Measurements from ENCODE around the gene PNPLA6. TPM values are rescaled to one million over a fixed set of nuclear protein-coding genes. Genes with fewer than 3 reads are reported as not detected.

PNPLA6 gene
- total and polyA plus RNA-seq, 2 of the 13 experiments (the other 11 are each of a cell fraction or from before 2014, with no cell fraction given), result 24.9 to 28.2 TPM

DNA sequence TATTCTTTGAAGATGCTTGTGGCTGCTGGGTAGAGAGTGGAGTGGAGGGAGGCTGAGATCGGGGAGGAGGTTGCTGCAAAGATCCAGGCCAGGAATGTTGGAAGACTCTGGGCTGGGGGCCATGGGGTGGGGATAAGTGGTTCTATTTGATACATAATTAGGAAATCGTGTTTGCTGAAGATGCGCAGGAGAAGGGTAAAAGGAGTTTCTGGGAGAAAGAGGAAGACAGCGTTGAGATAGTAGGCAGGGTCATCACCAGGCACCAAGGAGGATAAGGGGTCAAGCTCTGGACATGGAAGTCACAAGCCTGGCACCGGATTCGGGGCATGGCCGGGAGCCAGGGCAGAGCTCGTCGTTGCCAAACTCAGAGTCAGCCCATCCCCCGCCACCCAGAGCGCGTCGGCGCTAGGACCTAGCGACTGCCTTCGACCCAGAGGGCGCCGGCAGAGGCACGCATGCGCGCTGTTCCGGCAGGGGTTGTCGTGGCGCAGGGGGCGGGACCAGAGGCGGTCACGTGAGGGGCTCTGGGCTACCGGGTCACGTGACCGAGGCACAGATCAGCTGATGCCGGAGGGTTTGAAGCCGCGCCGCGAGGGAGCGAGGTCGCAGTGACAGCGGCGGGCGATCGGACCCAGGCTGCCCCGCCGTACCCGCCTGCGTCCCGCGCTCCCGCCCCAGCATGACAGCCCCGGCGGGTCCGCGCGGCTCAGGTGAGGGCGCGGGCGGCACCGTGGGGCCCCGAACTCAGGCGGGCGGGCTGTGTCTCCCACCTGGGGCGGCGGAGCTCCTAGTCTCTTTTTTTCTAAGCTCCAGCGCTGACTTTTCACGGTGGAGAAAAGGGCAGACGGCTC, 13.2 kb upstream of the PNPLA6 start, which contains the start of gene MCOLN1 (continued):
- TF ChIP-seq, protein P1, sequence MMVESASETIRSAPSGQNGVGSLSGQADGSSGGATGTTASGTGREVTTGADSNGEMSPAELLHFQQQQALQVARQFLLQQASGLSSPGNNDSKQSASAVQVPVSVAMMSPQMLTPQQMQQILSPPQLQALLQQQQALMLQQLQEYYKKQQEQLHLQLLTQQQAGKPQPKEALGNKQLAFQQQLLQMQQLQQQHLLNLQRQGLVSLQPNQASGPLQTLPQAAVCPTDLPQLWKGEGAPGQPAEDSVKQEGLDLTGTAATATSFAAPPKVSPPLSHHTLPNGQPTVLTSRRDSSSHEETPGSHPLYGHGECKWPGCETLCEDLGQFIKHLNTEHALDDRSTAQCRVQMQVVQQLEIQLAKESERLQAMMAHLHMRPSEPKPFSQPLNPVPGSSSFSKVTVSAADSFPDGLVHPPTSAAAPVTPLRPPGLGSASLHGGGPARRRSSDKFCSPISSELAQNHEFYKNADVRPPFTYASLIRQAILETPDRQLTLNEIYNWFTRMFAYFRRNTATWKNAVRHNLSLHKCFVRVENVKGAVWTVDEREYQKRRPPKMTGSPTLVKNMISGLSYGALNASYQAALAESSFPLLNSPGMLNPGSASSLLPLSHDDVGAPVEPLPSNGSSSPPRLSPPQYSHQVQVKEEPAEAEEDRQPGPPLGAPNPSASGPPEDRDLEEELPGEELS (CRISPR knock-in tag; IDR thresholded peaks at IDR 0.05), result peak; percentile 71
- TF ChIP-seq FLYWCH1 (CRISPR knock-in tag; IDR thresholded peaks at IDR 0.05), result no peak
- TF ChIP-seq DNMT3B (CRISPR knock-in tag; conservative IDR thresholded peaks at IDR 0.05), result peak; percentile 79; the same call in 1 of the 2 replicates
- TF ChIP-seq ZSCAN21 (CRISPR knock-in tag; IDR thresholded peaks at IDR 0.05; ENCODE audit: borderline replicate concordance), result peak; percentile 79
- TF ChIP-seq SOX13 (IDR thresholded peaks at IDR 0.05), result no peak
- no peak for TF ChIP-seq SOX13 (CRISPR knock-in tag; conservative IDR thresholded peaks at IDR 0.05 in 1 of 2, IDR thresholded peaks at IDR 0.05 in 1 of 2)
- peak; percentile 89 for TF ChIP-seq POGZ (CRISPR knock-in tag; IDR thresholded peaks at IDR 0.05)
- no peak for TF ChIP-seq FOXM1 (CRISPR knock-in tag; IDR thresholded peaks at IDR 0.05)
- no peak for TF ChIP-seq RFXAP (CRISPR knock-in tag; IDR thresholded peaks at IDR 0.05; ENCODE audit: borderline replicate concordance)
- TF ChIP-seq ZEB1 (IDR thresholded peaks at IDR 0.05; ENCODE audit: insufficient replicate concordance, low read depth), result no peak
- TF ChIP-seq, protein P2, sequence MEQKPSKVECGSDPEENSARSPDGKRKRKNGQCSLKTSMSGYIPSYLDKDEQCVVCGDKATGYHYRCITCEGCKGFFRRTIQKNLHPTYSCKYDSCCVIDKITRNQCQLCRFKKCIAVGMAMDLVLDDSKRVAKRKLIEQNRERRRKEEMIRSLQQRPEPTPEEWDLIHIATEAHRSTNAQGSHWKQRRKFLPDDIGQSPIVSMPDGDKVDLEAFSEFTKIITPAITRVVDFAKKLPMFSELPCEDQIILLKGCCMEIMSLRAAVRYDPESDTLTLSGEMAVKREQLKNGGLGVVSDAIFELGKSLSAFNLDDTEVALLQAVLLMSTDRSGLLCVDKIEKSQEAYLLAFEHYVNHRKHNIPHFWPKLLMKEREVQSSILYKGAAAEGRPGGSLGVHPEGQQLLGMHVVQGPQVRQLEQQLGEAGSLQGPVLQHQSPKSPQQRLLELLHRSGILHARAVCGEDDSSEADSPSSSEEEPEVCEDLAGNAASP (CRISPR knock-in tag; IDR thresholded peaks at IDR 0.05; ENCODE audit: borderline replicate concordance), result peak; percentile 68; the same call in 1 of the 2 replicates
- no peak for TF ChIP-seq PHF21A (CRISPR knock-in tag; IDR thresholded peaks at IDR 0.05)
- TF ChIP-seq LCORL (IDR thresholded peaks at IDR 0.05), result peak; percentile 67; the same call in 1 of the 2 replicates
- TF ChIP-seq LCORL (CRISPR knock-in tag; IDR thresholded peaks at IDR 0.05), result peak; percentile 88
- TF ChIP-seq RFX5 (IDR thresholded peaks at IDR 0.05; ENCODE audit: low read depth, low read length), result no peak
- TF ChIP-seq, protein P3, sequence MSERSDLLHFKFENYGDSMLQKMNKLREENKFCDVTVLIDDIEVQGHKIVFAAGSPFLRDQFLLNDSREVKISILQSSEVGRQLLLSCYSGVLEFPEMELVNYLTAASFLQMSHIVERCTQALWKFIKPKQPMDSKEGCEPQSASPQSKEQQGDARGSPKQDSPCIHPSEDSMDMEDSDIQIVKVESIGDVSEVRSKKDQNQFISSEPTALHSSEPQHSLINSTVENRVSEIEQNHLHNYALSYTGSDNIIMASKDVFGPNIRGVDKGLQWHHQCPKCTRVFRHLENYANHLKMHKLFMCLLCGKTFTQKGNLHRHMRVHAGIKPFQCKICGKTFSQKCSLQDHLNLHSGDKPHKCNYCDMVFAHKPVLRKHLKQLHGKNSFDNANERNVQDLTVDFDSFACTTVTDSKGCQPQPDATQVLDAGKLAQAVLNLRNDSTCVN (CRISPR knock-in tag; IDR thresholded peaks at IDR 0.05; ENCODE audit: borderline replicate concordance), result no peak
- TF ChIP-seq RORA (CRISPR knock-in tag; IDR thresholded peaks at IDR 0.05), result no peak
- peak; percentile 55; the same call in 1 of the 2 replicates for TF ChIP-seq HIVEP1 (CRISPR knock-in tag; IDR thresholded peaks at IDR 0.05)
- TF ChIP-seq, protein P4, sequence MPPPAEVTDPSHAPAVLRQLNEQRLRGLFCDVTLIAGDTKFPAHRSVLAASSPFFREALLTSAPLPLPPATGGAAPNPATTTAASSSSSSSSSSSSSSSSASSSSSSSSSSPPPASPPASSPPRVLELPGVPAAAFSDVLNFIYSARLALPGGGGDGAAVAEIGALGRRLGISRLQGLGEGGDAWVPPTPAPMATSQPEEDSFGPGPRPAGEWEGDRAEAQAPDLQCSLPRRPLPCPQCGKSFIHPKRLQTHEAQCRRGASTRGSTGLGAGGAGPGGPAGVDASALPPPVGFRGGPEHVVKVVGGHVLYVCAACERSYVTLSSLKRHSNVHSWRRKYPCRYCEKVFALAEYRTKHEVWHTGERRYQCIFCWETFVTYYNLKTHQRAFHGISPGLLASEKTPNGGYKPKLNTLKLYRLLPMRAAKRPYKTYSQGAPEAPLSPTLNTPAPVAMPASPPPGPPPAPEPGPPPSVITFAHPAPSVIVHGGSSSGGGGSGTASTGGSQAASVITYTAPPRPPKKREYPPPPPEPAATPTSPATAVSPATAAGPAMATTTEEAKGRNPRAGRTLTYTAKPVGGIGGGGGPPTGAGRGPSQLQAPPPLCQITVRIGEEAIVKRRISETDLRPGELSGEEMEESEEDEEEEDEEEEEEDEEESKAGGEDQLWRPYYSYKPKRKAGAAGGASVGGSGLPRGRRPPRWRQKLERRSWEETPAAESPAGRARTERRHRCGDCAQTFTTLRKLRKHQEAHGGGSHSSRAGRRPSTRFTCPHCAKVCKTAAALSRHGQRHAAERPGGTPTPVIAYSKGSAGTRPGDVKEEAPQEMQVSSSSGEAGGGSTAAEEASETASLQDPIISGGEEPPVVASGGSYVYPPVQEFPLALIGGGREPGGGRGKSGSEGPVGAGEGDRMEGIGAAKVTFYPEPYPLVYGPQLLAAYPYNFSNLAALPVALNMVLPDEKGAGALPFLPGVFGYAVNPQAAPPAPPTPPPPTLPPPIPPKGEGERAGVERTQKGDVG (CRISPR knock-in tag; IDR thresholded peaks at IDR 0.05; ENCODE audit: borderline replicate concordance), result peak; percentile 39; the same call in 1 of the 2 replicates
- TF ChIP-seq, protein P5, sequence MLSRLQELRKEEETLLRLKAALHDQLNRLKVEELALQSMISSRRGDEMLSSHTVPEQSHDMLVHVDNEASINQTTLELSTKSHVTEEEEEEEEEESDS (CRISPR knock-in tag; IDR thresholded peaks at IDR 0.05; ENCODE audit: borderline replicate concordance), result no peak

Data from HepG2 (cell line).